Tibial artery (tissue), 4 donors: Measurements from ENCODE around the gene BIRC3.

Experiments used
- DNase-seq, 2 donors: peaks; one replicate each; pipeline ENCODE4 v3.0.0-alpha.2; 2019
- H3K27ac ChIP-seq, 2 donors: fragments of 200-600 bp; sonication (generic) in 1 of 2; 1 replicate in 1 of 2; 2 replicates in 1 of 2; pipeline ENCODE4 v1.5.1; 2018 to 2019; ENCODE audit warnings: mild to moderate bottlenecking in 1 of 2
- H3K27me3 ChIP-seq, 2 donors: fragments of 200-600 bp; sonication (generic) in 1 of 2; one replicate each; pipeline versions ENCODE4 v1.5.1 to v1.6.0; 2016 to 2019
- H3K36me3 ChIP-seq, 3 donors: fragments of 200-600 bp; sonication (generic) in 2 of 3; one replicate each; pipeline ENCODE4 v1.5.1; 2016 to 2019; ENCODE audit warnings: mild to moderate bottlenecking in 2 of 3
- H3K4me1 ChIP-seq, 4 donors: fragments of 200-600 bp; sonication (generic) in 2 of 4; 1 replicate in 3 of 4; 2 replicates in 1 of 4; pipeline ENCODE4 v1.5.1; 2016 to 2019
- H3K4me3 ChIP-seq, 2 donors: fragments of 200-600 bp; sonication (generic) in 1 of 2; 1 replicate in 1 of 2; 2 replicates in 1 of 2; pipeline ENCODE4 v1.5.1; 2018 to 2019; ENCODE audit warnings: mild to moderate bottlenecking in 2 of 2
- H3K9me3 ChIP-seq, 3 donors: fragments of 200-600 bp; sonication (generic) in 1 of 3; one replicate each; pipeline ENCODE4 v1.5.1; 2016 to 2019
- intact Hi-C: fragments of 100-400 bp; cut with DNase I; formaldehyde crosslinking; loops from one replicate; pipeline ENCODE4 v1.15.0; 2023; ENCODE audit warnings: low total_unique reads
- TF ChIP-seq, protein P1 (sequence below), 2 experiments: fragments of 200-600 bp in 1 of 2; fragments of 450-650 bp in 1 of 2; IDR thresholded peaks; one replicate each; pipeline ENCODE4 v1.5.1; 2017 to 2019; ENCODE audit warnings: antibody characterized with exemption in 2 of 2, mild to moderate bottlenecking in 1 of 2, moderate library complexity in 1 of 2

BIRC3 gene

DNA sequence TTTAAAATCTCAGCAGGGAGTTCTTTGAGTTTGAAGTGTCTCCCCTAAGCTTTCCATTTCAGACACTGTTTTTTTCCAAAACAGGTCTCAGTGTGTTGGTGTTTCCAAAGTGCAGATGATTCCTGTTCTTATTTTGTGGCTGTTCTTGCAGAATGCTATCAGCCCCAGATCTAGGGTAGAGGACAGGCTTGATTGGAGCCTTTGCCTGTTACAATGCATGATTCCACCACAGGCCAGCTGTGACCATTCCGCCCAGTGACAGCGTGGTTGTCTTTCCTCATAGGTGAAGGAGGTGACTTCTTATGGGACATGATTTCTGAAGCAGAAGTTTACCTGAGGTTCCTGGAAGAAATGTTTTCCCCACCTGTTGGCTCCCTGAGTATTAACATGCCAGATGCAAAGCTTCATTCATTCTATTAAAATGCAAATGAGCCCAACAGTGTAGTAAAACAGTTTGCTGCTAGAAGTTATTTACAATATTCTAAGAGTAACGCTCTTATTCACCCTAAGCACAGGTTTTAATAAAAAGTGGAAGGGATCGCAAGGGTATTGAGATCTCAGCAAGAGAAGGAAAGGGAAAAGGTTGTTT lies 36.9 kb upstream of the BIRC3 start:
- TF ChIP-seq, protein P1, sequence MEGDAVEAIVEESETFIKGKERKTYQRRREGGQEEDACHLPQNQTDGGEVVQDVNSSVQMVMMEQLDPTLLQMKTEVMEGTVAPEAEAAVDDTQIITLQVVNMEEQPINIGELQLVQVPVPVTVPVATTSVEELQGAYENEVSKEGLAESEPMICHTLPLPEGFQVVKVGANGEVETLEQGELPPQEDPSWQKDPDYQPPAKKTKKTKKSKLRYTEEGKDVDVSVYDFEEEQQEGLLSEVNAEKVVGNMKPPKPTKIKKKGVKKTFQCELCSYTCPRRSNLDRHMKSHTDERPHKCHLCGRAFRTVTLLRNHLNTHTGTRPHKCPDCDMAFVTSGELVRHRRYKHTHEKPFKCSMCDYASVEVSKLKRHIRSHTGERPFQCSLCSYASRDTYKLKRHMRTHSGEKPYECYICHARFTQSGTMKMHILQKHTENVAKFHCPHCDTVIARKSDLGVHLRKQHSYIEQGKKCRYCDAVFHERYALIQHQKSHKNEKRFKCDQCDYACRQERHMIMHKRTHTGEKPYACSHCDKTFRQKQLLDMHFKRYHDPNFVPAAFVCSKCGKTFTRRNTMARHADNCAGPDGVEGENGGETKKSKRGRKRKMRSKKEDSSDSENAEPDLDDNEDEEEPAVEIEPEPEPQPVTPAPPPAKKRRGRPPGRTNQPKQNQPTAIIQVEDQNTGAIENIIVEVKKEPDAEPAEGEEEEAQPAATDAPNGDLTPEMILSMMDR (IDR thresholded peaks at IDR 0.05), result no peak
- Histone ChIP-seq H3K4me3 (no peak overlapping the region), H3K27ac (no peak overlapping the region), H3K9me3 (no peaks in the 10 kb centered on the region), H3K36me3 (no peaks in the 10 kb centered on the region), H3K4me1 (peaks cover 0 to 29% (median 13%) of the 10 kb centered on the region in 4 donors), H3K27me3 (no peaks in the 10 kb centered on the region)
- intact Hi-C loops, result no loop called here
- no peak for DNase-seq

DNA sequence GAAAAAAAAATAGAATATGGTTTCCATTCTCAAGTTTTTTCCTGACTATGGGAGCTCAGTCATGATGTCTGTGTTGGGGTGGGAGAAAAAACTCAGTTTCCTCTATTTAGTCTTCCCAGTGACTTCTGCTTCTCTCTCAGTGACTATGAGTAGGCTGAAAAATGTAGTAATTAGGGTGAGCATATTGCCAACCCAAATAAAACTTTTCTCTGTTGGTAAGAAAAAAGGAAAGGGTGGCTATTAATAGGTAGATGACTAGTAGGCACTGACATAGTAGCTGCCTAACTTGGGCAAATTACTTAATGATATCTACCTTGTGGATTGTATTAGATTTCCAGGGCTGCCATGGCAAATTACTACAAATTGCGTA lies 34.2 kb upstream of the BIRC3 start:
- no peak for DNase-seq

DNA sequence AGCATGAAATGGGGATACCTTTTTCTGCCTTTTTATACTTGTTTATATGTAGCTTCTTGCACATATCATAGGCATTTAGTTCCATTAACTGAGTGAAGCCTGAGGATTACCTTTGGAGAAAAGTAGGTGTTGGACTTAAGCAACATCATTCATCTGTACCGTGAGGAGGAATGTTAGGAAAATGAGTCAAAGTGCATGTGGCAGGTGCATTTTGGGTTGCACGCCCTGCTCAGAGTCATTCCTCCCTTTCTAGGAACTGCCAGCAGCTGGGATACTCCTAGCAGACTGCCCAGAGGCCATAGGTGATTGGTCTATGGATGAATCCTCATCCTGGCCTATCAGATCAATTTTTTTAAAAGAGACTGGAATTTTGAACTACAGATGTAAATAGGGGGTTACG lies 33.3 kb upstream of the BIRC3 start:
- Histone ChIP-seq H3K27ac (no peak overlapping the region), H3K36me3 (no peaks in the 10 kb centered on the region), H3K27me3 (no peaks in the 10 kb centered on the region), H3K4me1 (peaks cover 0 to 25% (median 10%) of the 10 kb centered on the region in 4 donors), H3K9me3 (no peaks in the 10 kb centered on the region), H3K4me3 (no peak overlapping the region)
- intact Hi-C loops, result no loop called here
- TF ChIP-seq, protein P1 (IDR thresholded peaks at IDR 0.05), result no peak
- no peak for DNase-seq

More for the DNA sequence above, 34.2 kb upstream of the BIRC3 start:
- Histone ChIP-seq H3K4me3 (no peak overlapping the region), H3K9me3 (no peaks in the 10 kb centered on the region), H3K36me3 (no peaks in the 10 kb centered on the region), H3K27ac (peak overlapping the region; percentile 54 to 69), H3K27me3 (no peaks in the 10 kb centered on the region), H3K4me1 (peaks cover 0 to 16% (median 8%) of the 10 kb centered on the region in 4 donors)
- TF ChIP-seq, protein P1 (IDR thresholded peaks at IDR 0.05), result no peak
- intact Hi-C loops, result no loop called here

DNA sequence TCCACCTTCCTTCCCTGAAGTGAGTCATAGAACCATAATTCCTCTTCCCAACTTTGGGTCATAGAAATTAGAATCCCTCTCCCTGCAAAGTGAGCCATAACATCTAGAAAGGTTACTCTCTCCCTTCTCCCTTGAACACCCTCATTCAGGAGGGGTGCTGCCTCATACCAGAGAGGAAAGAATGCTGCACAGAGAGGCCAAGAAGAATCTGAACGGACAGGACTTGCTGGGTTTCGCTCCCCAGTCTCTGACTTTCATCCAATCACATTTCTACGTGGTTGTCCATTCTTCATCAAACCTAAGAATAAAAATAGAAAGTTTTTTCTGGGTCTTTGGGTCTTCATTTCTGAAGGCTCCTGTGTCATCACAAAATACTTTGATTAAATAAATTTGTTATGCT lies 31.0 kb upstream of the BIRC3 start:
- intact Hi-C loops, result loop anchor here (5.0 kb wide), 1 partner anchor 211 kb away; no protein-coding TSS in a partner anchor
- Histone ChIP-seq H3K4me1 (peaks cover 0 to 38% (median 17%) of the 10 kb centered on the region in 4 donors), H3K36me3 (no peaks in the 10 kb centered on the region), H3K27ac (no peak overlapping the region), H3K4me3 (no peak overlapping the region), H3K27me3 (no peaks in the 10 kb centered on the region), H3K9me3 (no peaks in the 10 kb centered on the region)
- TF ChIP-seq, protein P1 (IDR thresholded peaks at IDR 0.05), result no peak
- no peak for DNase-seq

DNA sequence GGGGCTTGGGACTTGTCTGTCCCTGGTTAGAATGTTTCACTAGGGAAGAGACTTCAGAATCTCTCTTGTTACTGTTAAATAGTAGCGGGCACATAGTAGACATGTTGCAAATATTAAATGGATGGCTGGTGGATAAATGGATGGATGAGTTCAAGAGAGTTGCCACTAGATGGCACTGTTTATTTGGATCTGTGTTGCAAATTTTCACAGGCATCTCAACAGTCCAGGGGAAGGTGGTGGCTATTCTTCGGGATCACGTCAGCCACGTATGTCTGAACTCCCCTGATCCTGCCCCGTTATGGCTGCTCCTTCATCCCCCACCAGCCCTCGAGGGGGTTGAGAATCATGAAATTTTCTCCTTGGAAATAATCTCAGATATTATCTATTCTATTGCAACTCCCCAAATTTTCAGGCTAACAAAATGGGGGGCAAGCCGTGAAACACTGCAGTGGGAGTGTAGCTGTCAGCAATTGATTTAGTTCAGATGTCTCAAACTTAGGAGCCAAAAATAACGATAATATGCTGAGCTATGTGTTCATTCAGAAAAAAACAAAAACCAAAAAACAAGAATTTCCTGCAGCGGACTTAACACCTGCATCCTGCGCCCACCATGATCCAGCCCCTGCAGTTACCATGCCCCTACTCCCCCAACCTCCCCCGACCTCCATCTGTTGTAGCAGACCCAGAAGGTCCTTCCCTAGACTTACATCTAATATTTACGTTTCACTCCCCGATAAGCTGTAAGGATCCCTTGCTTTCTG lies 29.1 kb upstream of the BIRC3 start:
- no peak for DNase-seq
- Histone ChIP-seq H3K36me3 (no peaks in the 10 kb centered on the region), H3K4me1 (peaks cover 0 to 32% (median 12%) of the 10 kb centered on the region in 4 donors), H3K9me3 (no peaks in the 10 kb centered on the region), H3K27ac (peak overlapping the region in 1 of 2 donors; percentile 48), H3K27me3 (no peaks in the 10 kb centered on the region), H3K4me3 (no peak overlapping the region)
- intact Hi-C loops, result loop anchor here (5.0 kb wide), 1 partner anchor 209 kb away; no protein-coding TSS in a partner anchor
- TF ChIP-seq, protein P1 (IDR thresholded peaks at IDR 0.05), result peak; percentile 72 to 75
